Panc1 (cell line): ENCODE results near the gene ZMYM2.

Experiments used
- CTCF ChIP-seq: fragments of 450-650 bp; IDR thresholded peaks from 2 replicates; pipeline ENCODE4 v1.5.1; 2017; ENCODE audit warnings: mild to moderate bottlenecking
- POLR2AphosphoS5 ChIP-seq: IDR thresholded peaks from 2 replicates; pipeline ENCODE4 v1.6.1; 2012; ENCODE audit warnings: mild to moderate bottlenecking, low read depth, low read length, moderate library complexity
- REST ChIP-seq, 2 experiments: IDR thresholded peaks; 2 replicates each; pipeline ENCODE4 v1.6.1; 2011 to 2012; ENCODE audit warnings: low read depth in 2 of 2, control low read depth in 1 of 2, low read length in 1 of 2, mild to moderate bottlenecking in 1 of 2, moderate library complexity in 1 of 2; ENCODE audit not compliant: insufficient read depth in 1 of 2
- SIN3A ChIP-seq: IDR thresholded peaks from 2 replicates; pipeline ENCODE4 v1.6.1; 2012; ENCODE audit warnings: low read depth, mild to moderate bottlenecking, low read length, moderate library complexity, borderline replicate concordance; ENCODE audit not compliant: insufficient read depth
- TCF7L2 ChIP-seq: IDR thresholded peaks from 2 replicates; pipeline ENCODE4 v1.6.1; 2011; ENCODE audit warnings: mild to moderate bottlenecking, low read depth, low read length, inconsistent platforms

GRCh38 chr13:20077086-20077485 lies 118.6 kb downstream of the ZMYM2 start:
- TF ChIP-seq POLR2AphosphoS5 (no peak), REST (IDR thresholded peaks at IDR 0.05; ENCODE audit: insufficient read depth in 1 of 2, low read depth in 2 of 2, low read length in 1 of 2) (no peak), CTCF (no peak), SIN3A (no peak), TCF7L2 (no peak)
